HG03159 (cell line): Measurements from ENCODE around the gene ZNF879.

Source experiments
- ATAC-seq: cut with Tn5 transposase; IDR thresholded peaks from one replicate; pipeline ENCODE4 v1.9.1; 2021; ENCODE audit warnings: mild to moderate bottlenecking, moderate library complexity; ENCODE audit not compliant: unreplicated experiment

The ZNF879 gene

DNA sequence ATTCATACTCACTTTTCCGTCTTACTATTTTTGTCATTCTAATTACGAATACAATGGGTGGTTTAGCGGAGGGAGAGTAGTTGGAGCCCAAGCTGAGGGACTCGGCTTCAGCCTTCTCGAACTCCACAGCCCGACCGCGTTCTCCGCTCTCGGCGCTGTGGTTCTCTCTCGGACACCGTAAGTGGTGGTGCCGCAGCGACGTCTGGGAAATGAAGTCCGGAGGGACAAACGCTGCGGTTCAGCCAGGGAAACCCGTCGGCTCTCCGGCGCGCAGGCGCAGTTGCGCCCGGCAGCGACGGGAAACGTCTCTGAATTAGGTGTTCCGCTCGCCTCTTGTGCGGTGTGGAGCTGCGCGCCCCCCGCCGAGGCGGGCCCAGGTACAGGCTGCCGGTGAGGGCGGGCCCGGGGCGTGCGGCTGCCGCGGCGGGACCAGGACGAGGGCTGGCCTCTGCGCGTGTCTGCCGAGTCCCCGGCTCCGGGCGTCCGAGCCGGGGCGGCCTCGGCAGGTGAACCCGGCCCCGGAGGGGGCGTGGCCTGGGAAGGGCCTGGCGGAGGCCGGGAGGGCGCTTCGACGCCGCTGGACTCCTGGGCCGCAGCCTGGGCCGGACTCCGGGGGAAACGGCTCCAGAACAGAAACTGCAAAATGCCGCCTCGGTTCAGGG is at the start of gene ZNF879:
ZNF879 (plus strand) TSS at position 277 of the 662 bp plus-strand sequence. CDS start 1,201 bp downstream, outside the sequence.
- peak; percentile 88 for ATAC-seq

DNA sequence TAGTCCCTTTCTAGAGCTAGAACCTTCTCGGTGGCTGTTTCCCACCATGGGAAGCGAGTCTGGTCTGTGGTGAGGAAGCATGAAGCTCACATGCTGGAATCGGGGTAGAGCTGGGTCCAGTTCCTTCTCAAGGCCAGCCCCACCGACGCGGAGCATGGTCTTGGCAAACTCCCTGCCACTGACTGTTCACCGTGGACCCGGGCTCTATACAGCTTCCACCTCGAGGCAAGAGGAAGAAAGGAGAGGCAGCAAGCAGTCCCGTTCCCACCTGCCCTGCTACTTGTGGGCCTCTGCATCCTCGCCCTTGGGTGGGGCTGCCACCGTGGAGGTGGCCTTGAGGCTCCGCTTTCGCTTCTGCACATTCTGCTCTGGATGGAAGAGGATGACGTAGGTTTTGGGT is 42.2 kb upstream of the ZNF879 start:
- no peak for ATAC-seq

DNA sequence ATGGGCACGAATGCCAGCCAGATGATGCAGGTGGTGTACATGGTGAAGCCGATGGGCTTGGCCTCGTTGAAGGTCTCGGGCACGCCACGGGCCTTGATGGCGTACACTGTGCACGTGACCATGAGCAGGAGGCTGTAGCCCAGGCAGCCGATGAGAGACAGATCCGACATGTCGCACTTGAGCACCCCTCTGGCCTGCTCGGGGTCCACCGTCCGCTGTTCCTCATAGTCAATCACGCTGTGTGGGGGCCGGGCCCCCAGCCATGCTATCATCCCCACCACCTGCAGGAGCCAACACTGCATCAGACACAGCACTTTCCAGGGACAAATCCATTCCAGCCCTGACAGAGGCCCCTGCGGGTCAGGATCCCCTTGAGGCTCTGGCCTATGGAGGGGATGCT is 40.7 kb upstream of the ZNF879 start:
- ATAC-seq: no peak

DNA sequence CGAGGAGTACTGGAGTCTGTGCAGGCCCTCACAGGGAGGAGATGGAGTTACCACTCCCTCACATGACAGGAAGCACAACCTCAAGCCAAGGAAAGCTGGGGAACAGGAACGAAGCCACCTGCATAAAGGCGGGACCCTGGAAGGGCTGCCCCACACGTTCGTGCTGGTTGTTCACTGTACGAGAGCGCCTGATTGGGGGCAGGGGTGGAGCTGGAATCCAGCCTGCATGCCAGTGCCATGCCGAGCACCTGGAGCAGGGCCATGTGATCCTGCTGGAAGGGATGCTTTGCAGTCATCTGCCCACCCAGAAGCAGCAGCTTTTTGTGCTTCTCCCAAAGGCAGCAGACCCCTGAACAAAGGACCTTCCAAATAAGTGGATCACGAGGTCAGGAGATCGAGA is 39.9 kb upstream of the ZNF879 start:
- ATAC-seq: no peak

DNA sequence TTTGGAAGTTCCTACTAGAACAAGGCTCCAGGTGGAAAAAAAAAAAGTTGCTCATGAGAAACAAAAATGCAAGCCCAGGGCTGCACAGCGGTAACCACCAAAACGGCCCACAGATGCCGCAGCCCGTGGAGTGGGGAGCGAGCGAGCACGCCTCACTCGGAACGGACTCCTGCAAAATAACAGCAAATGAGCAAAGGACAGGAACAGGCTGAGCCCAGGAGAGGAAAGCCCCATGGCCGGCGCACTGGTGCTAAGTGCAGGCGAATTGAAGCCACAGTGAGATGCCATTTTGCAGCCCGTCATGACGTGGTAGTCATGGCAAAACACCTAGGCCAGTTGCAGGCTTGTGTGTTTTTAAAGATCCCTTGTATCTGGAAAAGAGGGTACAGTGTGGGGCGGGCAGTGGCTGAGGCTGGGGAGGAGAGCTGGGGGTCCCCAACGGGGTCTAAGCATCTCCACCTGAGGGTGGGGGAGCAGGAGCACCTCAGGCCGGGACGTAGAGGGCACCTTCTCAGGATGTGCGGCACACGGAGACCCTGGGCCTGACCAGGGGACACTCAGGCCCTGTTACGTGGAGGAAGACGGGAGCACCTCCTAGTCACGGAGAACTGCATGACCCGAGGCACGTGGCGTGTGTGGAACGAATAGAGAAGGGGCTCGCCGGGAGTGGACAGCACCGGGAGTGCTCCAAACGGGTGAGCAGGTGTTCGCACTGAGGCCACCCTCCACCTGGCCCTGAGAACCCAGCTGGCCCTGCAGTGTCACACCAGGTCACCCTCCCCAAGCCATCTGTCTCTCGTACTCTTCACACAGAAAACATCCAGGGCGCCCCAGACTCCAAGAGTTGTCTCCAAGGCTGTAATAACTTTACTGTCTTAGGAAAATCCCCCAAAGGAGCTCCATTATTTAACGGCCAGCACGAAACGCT is 39.2 kb upstream of the ZNF879 start:
- no peak for ATAC-seq

DNA sequence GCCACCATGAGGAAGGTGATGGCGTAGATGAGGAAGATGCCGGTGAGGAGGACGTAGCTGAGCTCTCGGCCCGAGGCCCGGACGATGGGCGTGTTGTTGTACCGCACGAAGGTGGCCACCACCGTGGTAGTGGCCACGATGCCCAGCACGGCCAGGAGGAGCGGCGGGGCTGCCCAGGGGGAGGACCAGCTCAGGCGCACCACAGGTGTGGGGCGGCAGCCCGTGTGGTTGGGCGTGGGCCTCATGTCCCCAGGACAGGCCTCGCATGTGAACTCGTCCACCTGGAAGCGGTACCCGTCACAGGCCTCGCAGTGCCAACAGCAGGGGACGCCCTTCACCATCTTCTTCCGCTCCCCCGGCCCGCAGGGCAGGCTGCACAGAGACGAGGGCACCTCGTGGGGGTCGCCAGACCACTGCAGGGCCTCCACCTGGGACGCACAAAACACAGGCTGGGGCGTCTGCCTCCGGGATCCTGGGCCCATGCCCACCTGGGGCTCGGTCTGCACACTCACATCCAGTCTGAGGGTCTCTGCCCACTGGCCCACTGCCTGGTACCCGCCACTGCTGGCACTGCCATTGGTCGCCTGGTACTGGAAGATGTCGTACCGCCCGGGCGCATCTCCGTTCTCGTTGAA is 37.2 kb upstream of the ZNF879 start:
- ATAC-seq: no peak

DNA sequence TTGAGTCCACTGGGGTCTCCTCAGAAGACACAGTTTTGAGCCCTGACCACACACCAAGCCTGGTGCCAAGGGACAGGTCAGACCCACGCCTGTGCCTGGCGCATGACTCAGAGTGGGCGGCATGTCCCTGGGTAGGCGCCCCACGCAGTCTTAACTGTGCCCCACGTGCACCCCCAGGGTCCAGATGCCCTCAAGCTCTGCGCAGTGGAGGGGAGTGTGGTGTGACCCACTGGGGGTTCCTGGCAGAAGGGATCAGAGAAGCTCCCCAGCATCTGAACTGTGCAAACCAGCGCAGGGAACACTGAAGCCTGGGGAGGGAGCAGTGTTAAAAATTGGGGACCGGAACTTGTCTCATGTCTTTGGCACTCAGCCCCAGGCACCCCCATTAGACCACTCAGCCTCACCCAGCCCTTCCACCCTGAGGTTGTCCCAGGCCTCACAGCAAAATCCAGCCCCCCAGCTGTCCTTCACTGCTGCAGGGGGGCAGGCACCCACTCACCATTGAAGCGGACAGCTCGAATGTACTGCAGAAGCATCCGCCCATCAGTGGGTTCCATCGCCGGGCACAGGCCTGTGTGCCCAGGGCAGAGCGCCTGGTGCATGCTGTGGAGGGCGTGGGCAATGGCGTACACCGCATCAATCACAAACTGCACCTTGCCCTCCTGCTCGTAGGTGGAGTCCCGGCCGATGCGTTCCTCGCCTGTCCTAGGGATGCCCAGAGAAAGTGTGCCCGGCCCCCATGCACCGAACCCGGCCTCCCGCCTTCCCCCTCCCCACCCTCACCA is 35.0 kb upstream of the ZNF879 start:
- ATAC-seq: no peak

DNA sequence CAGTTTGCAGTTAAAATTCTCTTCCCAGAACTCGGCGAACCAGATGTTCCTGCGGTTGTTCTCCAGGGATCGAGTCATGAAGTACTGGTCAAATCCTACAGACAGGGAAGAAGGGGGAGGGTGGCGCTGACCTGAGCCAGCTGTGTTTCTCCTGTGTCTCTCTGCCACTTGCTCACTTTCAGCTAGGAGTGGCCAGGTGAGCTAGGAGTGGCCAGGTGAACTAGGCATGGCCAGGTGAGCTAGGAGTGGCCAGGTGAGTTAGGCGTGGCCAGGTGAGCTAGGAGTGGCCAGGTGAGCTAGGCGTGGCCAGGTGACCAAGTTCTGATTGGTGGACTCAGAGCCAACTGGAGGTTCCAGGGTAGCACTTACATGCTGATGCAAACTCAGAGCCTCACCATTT is 34.3 kb upstream of the ZNF879 start:
- ATAC-seq: no peak

DNA sequence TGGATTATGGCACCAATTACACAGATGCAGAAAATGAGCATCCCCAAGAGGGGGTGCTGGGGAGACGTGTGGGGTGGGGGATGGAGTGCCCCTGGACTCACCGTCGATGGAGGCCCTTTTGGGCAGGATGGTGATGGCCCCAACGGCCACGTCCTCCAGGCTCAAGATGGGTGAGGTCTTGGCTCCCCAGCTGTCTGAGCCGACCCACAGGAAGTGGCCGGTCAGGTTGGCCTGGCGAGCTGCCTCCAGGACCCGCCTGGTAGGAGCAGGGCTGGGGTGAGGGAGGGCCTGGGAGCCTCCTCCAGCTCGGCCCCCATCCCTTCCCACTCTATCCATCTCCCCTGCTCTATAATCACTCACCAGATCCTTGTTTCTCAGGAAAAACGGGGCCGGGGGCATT is 33.1 kb upstream of the ZNF879 start:
- no peak for ATAC-seq

DNA sequence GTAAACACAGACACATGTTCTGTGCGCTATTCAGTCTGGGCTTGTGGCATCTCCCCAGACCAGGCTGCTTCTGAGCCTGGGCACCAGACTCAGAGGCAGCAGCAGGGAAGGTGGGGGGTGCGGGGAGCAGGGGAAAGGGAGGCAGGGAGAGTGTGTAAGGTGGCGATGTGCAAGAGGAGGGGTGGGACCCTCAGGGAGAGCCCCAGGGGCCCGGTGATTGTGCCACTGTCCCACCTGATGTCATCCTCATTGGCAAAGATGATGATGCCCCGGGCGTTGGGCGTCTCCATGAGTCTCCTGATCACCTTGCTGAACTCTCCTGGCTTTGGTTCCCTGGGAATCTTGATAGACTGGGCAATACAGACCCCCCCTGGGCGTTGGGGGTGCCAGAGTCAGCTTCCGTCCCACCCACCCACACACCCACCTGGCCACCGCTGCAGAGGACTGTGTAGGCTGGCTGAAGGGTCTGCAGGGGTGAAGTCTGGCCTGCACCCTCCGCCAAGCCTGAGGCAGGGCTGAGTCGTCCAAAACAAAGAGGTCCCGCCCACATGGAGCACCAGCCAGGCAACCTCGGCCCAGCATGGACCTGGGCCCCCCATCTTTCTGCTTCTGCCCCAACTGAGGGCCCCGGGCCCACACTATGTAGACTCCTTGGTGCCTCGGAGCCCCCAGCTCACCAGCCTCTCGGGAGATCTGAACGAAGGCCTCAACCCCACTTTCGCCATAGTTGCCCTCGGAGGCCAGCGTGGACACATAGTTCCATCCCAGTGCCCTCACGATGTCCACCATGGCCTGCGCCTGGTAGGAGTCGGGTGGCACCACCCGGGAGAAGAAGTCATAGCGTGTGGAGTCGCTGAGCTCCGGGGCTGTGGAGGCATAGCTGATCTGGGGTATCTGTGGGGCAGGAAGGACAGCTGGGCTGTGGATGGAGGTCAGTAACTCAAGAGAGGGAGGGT is 32.1 kb upstream of the ZNF879 start:
- ATAC-seq: no peak

DNA sequence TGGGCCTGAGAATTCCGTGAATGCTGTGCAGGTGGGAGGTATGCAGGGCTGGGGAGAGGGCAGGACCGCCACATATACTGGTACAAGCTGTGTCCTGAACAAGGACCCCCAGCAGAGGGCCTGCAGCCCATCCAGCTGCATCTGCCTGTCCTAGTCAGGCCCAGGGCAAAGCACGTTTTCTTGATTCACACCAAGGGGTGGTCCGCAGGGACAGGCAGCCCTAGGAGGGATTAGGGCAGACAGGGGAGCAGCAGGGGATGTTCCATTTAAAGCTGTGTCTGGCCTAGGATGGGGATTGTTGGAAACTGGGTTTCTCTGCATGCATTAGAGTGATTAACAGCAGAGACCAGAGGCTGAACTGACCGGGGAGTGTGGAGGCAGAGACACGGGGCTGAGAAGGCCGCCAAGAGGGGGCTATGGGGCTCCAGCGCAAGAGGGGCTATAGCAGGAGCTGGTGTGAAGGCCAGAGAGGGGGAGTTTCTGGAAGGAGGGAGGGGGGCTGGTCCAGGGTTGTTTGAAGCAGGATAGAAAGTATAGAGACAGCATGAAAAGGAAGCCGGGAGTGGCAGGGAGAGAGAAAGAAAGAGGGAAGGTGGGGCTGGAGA is 31.2 kb upstream of the ZNF879 start:
- ATAC-seq: no peak

DNA sequence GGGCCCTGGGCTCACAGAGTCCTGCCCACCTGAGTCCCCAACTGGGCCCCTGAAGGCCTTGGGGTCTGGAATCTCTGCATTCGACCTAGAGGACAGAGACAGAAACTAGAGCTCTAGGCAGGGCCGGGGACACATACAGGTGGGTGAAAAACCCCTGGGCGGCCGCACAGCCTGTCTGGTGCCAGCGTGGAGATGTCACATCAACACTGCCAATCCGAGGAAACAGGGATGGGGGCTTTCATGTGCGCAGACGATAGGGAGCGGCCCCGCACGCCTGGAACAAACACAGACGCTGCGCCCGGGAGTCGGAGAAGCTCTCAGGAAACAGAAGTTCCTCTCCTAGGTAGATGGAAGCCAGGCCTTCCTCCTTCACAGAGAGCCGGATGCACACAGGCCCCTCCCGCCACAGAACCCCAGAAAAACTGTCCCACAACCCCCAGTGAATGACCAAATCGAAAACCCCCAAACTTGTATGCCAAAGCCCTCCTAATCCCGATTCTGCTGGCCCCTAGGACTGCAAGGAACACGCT is 30.3 kb upstream of the ZNF879 start:
- ATAC-seq: no peak

DNA sequence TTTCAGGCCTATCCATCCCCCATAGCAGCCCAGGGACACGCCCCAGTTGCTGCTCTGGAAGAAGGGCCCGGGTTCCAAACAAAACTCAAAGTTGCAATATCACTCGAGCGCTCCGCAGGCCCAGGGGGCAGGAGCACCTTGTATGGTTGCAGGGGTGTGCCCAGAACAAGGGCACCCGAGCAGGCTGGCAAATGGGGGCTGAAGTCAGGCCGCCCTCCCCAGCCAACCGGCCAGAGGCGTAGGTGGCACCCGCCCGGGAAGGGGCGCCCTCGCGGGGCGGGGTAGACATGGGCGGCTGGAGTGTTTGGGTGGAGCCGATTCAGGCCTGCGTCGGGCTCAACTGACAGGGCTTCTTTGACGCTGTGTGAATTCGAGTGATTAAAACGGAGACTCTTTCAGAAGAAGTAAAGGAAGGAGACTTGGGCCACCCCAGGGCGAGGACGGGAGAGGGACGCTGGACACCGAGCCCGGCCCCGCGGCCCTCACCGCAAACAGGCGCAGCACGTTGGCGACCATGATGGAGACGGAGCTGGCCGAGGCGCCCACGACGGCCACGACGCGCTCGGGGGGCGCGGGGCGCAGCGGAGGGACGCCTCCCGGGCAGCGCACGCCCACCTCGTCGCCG is 29.5 kb upstream of the ZNF879 start:
- ATAC-seq: no peak

DNA sequence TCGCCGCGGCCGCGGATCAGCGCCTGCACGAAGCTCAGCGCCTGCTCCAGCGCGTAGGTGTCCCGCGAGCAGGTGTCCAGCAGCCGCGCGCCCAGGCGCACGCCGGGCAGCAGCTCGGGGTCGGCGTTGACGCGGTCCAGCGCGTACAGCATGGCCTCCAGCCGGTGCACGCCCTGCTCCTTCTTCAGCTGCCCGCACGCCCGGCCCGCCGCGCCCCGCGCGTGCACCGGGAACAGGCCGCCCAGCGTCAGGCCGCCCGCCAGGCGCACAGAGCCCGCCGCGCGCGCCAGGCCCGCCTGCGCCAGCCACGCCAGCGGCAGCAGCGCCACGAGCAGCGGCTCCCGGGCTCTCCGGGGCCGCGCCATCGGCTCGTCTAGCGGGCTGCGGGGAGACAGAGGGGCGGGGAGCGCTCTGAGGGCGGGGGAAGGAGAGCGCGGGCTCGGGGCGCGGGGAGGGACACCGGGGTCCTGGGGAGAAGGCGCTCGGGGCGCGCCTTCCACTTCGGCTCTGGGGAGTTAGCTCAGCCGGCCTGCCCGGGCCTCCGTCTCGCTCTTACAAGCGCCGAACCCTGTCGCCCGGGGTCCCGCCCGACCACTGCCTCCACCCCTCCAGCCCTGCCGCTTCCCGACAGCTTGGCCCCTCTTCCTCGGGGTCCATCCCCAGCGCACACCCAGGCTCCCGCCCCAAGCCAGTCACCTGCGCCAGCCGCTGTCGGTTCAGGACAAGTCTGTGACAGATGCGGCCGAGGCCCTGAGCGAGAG is 28.8 kb upstream of the ZNF879 start, which contains the start of gene GRM6:
GRM6 (minus strand) TSS at position 741 of the 761 bp plus-strand sequence; CDS start at position 365, 376 bp downstream.
- ATAC-seq: no peak

DNA sequence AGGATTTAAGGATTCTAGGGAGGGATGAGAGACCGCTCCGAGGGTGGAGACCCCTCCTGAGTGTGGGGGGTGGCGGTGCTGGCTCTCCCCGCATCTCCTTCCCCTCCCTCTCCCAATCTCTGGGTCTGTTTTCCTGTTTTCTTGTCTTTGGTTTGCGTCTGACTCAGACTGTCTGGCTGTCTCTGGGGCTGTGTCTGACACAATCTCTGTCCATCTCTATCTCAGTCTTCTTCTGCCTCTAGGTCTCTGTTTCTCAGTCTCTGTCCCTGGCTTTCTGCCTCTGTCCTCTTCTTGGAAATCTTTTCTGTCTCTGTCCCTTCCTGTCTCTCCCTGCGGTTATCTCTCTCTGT is 28.3 kb upstream of the ZNF879 start:
- no peak for ATAC-seq

DNA sequence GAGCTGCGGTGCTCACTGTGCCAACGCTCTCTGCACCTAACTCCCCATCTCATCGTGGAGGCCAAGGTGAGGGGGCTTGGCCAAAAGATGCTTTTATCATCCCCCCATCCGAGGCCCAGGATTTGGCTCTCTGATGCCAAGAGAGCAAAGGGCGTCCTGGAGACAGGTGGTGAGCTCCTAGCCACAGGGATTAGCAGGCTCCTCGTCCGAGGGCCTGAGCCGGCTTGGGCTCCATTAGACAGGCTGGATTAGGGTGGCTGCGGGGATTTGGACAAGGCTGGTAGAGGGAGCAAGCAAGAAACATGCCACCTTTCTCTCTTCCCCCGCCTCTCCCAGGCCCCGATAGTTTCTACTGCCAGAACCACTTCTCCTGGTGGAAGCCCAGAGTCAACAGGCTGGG is 27.4 kb upstream of the ZNF879 start:
- no peak for ATAC-seq

DNA sequence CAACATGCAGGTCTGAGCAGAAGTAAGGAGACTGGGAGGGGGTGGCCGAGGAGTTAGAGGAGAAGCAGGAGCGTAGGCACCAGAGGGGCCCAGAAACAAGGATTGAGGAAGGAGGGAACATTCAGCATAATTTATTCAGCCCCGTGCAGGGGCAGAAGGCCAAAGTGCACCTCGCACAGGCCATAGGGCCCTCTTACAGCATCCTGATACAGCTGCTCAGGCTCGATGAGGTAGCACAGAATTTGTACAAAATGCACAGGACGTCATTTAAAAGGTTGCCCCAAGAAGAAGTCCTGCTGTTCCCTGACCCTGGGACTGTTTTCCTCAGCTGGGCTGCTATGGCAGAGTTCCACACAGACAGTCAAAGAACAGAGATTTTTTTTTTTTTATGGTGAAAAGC is 26.4 kb upstream of the ZNF879 start:
- ATAC-seq: no peak

DNA sequence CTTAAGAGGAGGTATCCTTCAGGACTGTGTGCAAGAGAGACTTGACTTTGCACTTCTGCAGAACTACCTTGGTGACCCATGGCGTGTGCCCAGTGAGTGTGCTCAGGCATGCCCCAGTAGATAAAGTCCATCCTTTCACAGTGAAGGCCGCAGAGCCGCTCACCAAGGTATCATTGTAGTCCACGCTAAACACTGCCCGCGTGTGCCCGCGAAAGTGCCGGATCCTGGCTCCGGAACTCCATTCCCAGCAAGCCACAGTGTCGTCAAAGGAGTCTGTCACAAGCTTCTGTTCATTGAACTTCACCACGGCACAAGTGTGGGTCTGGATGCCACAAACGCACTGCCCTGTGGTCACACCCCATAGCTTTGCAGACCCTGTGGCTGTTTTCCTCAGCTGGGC is 25.2 kb upstream of the ZNF879 start:
- ATAC-seq: no peak
